ENCODE data around the gene SCLY. TPM values are rescaled to one million over a fixed set of nuclear protein-coding genes. Genes with fewer than 3 reads are reported as not detected.

Gene SCLY
- polyA plus RNA-seq, 2 donors, result 6.3 to 6.6 TPM

- Histone ChIP-seq H3K9me3 (ENCODE audit: control insufficient read depth in 2 of 2, insufficient read depth in 1 of 2, low read depth in 1 of 2, low read length in 1 of 2) (no peaks in the 10 kb centered on the region), H3K27me3 (ENCODE audit: control insufficient read depth in 1 of 2, insufficient read depth in 2 of 2, low read length in 2 of 2) (peaks cover 0 to 2% of the 10 kb centered on the region in 2 donors), H3K4me1 (ENCODE audit: control insufficient read depth in 2 of 2, insufficient read depth in 2 of 2, low read length in 1 of 2) (peaks cover 0 to 5% of the 10 kb centered on the region in 2 donors), H3K4me3 (ENCODE audit: low read depth in 1 of 2, low read length in 2 of 2) (no peak overlapping the region), H3K36me3 (ENCODE audit: control insufficient read depth in 2 of 2, insufficient read depth in 2 of 2, low read length in 1 of 2) (no peaks in the 10 kb centered on the region), H3K27ac (ENCODE audit: low read depth in 2 of 2, low read length in 1 of 2) (no peak overlapping the region)
- 88 to 92% methylated on average over 20 to 21 of the region's 21 CpGs for WGBS, 2 donors
Measured at GRCh38 chr2:238104691-238105371, 44.0 kb downstream of the SCLY start.

- 84 to 87% methylated on average over 25 to 28 of the region's 28 CpGs for WGBS, 2 donors
- Histone ChIP-seq H3K4me3 (ENCODE audit: low read depth in 1 of 2, low read length in 2 of 2) (no peak overlapping the region), H3K27me3 (ENCODE audit: control insufficient read depth in 1 of 2, insufficient read depth in 2 of 2, low read length in 2 of 2) (peaks cover 0 to 2% of the 10 kb centered on the region in 2 donors), H3K36me3 (ENCODE audit: control insufficient read depth in 2 of 2, insufficient read depth in 2 of 2, low read length in 1 of 2) (no peaks in the 10 kb centered on the region), H3K4me1 (ENCODE audit: control insufficient read depth in 2 of 2, insufficient read depth in 2 of 2, low read length in 1 of 2) (peaks cover 0 to 5% of the 10 kb centered on the region in 2 donors), H3K27ac (ENCODE audit: low read depth in 2 of 2, low read length in 1 of 2) (no peak overlapping the region), H3K9me3 (ENCODE audit: control insufficient read depth in 2 of 2, insufficient read depth in 1 of 2, low read depth in 1 of 2, low read length in 1 of 2) (no peaks in the 10 kb centered on the region)
Measured at GRCh38 chr2:238105506-238106338, 44.9 kb downstream of the SCLY start.

- Histone ChIP-seq H3K4me3 (ENCODE audit: low read depth in 1 of 2, low read length in 2 of 2) (no peak overlapping the region), H3K27me3 (ENCODE audit: control insufficient read depth in 1 of 2, insufficient read depth in 2 of 2, low read length in 2 of 2) (peaks cover 0 to 2% of the 10 kb centered on the region in 2 donors), H3K4me1 (ENCODE audit: control insufficient read depth in 2 of 2, insufficient read depth in 2 of 2, low read length in 1 of 2) (peaks cover 0 to 5% of the 10 kb centered on the region in 2 donors), H3K9me3 (ENCODE audit: control insufficient read depth in 2 of 2, insufficient read depth in 1 of 2, low read depth in 1 of 2, low read length in 1 of 2) (no peaks in the 10 kb centered on the region), H3K36me3 (ENCODE audit: control insufficient read depth in 2 of 2, insufficient read depth in 2 of 2, low read length in 1 of 2) (no peaks in the 10 kb centered on the region), H3K27ac (ENCODE audit: low read depth in 2 of 2, low read length in 1 of 2) (no peak overlapping the region)
- WGBS, 2 donors, result 74 to 77% methylated on average over 12 to 13 of the region's 13 CpGs
Measured at GRCh38 chr2:238106339-238106697, 45.5 kb downstream of the SCLY start.

GRCh38 chr2:238106698-238107524 is 46.1 kb downstream of the SCLY start:
- Histone ChIP-seq H3K27me3 (ENCODE audit: control insufficient read depth in 1 of 2, insufficient read depth in 2 of 2, low read length in 2 of 2) (peaks cover 0 to 2% of the 10 kb centered on the region in 2 donors), H3K4me1 (ENCODE audit: control insufficient read depth in 2 of 2, insufficient read depth in 2 of 2, low read length in 1 of 2) (peaks cover 0 to 5% of the 10 kb centered on the region in 2 donors), H3K36me3 (ENCODE audit: control insufficient read depth in 2 of 2, insufficient read depth in 2 of 2, low read length in 1 of 2) (no peaks in the 10 kb centered on the region), H3K4me3 (ENCODE audit: low read depth in 1 of 2, low read length in 2 of 2) (no peak overlapping the region), H3K9me3 (ENCODE audit: control insufficient read depth in 2 of 2, insufficient read depth in 1 of 2, low read depth in 1 of 2, low read length in 1 of 2) (no peaks in the 10 kb centered on the region), H3K27ac (ENCODE audit: low read depth in 2 of 2, low read length in 1 of 2) (no peak overlapping the region)
- WGBS, 2 donors, result 75 to 77% methylated on average over 27 to 28 of the region's 28 CpGs

GRCh38 chr2:238107525-238108422 is 47.0 kb downstream of the SCLY start:
- 78 to 84% methylated on average over 28 of the region's 28 CpGs for WGBS, 2 donors
- peaks cover 0 to 2% of the 10 kb centered on the region in 2 donors for H3K27me3 ChIP-seq (ENCODE audit: control insufficient read depth in 1 of 2, insufficient read depth in 2 of 2, low read length in 2 of 2)
- peaks cover 0 to 5% of the 10 kb centered on the region in 2 donors for H3K4me1 ChIP-seq (ENCODE audit: control insufficient read depth in 2 of 2, insufficient read depth in 2 of 2, low read length in 1 of 2)
- H3K27ac ChIP-seq (ENCODE audit: low read depth in 2 of 2, low read length in 1 of 2), result no peak overlapping the region
- H3K4me3 ChIP-seq (ENCODE audit: low read depth in 1 of 2, low read length in 2 of 2), result peak overlapping the region in 1 of 2 donors; percentile 28
- no peaks in the 10 kb centered on the region for H3K36me3 ChIP-seq (ENCODE audit: control insufficient read depth in 2 of 2, insufficient read depth in 2 of 2, low read length in 1 of 2)
- H3K9me3 ChIP-seq (ENCODE audit: control insufficient read depth in 2 of 2, insufficient read depth in 1 of 2, low read depth in 1 of 2, low read length in 1 of 2), result no peaks in the 10 kb centered on the region

DNA sequence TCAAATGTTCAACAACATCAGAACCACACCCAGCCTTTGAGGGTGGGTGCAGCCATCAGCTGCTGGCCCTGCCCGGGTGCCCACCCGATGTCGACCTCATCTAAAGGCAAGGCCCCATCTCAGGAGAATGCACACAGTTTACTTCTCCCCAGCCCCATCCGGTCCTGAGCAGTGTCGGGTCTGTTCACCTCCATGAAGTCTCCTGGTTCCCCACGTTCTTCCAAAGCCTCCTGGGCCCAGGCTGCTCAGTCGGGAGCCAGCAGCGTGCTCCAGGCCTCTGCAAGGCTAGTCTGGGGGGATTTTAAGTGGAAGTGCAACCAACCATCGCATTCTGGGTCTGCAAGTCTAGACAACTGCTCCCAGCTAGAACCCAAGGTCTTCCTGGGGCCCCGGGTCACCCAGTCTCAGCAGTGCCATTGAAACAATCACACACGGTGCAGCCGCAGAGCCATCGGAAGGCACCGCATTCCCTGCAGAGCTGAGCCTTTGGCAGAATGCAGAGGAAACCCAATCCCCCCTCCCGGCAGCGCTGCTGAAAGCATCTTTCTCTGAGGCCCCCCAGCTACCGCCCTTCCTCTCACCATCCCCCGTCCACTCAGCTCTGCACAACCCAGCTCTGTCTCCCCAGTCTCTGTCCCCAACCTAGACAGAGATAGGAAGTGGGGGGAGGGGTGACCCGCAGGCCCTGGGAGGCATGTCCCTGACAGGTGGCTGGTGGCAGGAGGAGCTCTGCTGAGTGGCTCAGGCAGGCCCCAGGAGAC is 47.8 kb downstream of the SCLY start:
- 52 to 56% methylated on average over 19 of the region's 19 CpGs for WGBS, 2 donors
- H3K4me1 ChIP-seq (ENCODE audit: control insufficient read depth in 2 of 2, insufficient read depth in 2 of 2, low read length in 1 of 2), result peaks cover 0 to 5% of the 10 kb centered on the region in 2 donors
- H3K36me3 ChIP-seq (ENCODE audit: control insufficient read depth in 2 of 2, insufficient read depth in 2 of 2, low read length in 1 of 2), result no peaks in the 10 kb centered on the region
- H3K27me3 ChIP-seq (ENCODE audit: control insufficient read depth in 1 of 2, insufficient read depth in 2 of 2, low read length in 2 of 2), result peaks cover 0 to 2% of the 10 kb centered on the region in 2 donors
- no peak overlapping the region for H3K4me3 ChIP-seq (ENCODE audit: low read depth in 1 of 2, low read length in 2 of 2)
- no peak overlapping the region for H3K27ac ChIP-seq (ENCODE audit: low read depth in 2 of 2, low read length in 1 of 2)
- H3K9me3 ChIP-seq (ENCODE audit: control insufficient read depth in 2 of 2, insufficient read depth in 1 of 2, low read depth in 1 of 2, low read length in 1 of 2), result peaks cover 0 to 1% of the 10 kb centered on the region in 2 donors

DNA sequence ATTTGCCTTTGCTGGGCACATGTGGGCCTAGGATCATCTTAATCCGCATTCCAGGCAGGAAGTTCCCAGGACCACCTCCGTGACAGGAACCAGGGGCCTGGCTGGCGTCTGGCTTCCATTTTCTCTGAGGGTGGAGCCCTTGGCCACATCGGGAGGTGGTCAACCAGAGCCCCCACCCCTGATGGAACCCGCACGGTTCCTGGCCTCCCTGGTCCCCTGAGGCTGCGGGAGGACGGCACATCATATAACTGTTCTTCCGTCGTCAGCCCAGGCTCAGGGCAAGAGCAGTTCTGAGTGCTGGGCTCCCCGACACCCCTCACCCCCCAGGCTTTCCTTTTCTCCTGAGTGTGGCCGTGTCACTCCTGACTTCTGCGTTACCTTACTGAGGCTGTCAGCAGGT is 52.8 kb downstream of the SCLY start:
- Histone ChIP-seq H3K36me3 (ENCODE audit: control insufficient read depth in 2 of 2, insufficient read depth in 2 of 2, low read length in 1 of 2) (no peaks in the 10 kb centered on the region), H3K27ac (ENCODE audit: low read depth in 2 of 2, low read length in 1 of 2) (no peak overlapping the region), H3K4me1 (ENCODE audit: control insufficient read depth in 2 of 2, insufficient read depth in 2 of 2, low read length in 1 of 2) (no peaks in the 10 kb centered on the region), H3K4me3 (ENCODE audit: low read depth in 1 of 2, low read length in 2 of 2) (no peak overlapping the region), H3K27me3 (ENCODE audit: control insufficient read depth in 1 of 2, insufficient read depth in 2 of 2, low read length in 2 of 2) (no peaks in the 10 kb centered on the region), H3K9me3 (ENCODE audit: control insufficient read depth in 2 of 2, insufficient read depth in 1 of 2, low read depth in 1 of 2, low read length in 1 of 2) (peaks cover 0 to 3% of the 10 kb centered on the region in 2 donors)
- WGBS, 2 donors, result 94% methylated on average over 13 of the region's 13 CpGs

- Histone ChIP-seq H3K27ac (ENCODE audit: low read depth in 2 of 2, low read length in 1 of 2) (no peak overlapping the region), H3K9me3 (ENCODE audit: control insufficient read depth in 2 of 2, insufficient read depth in 1 of 2, low read depth in 1 of 2, low read length in 1 of 2) (peaks cover 0 to 3% of the 10 kb centered on the region in 2 donors), H3K4me3 (ENCODE audit: low read depth in 1 of 2, low read length in 2 of 2) (no peak overlapping the region), H3K27me3 (ENCODE audit: control insufficient read depth in 1 of 2, insufficient read depth in 2 of 2, low read length in 2 of 2) (no peaks in the 10 kb centered on the region), H3K4me1 (ENCODE audit: control insufficient read depth in 2 of 2, insufficient read depth in 2 of 2, low read length in 1 of 2) (no peaks in the 10 kb centered on the region), H3K36me3 (ENCODE audit: control insufficient read depth in 2 of 2, insufficient read depth in 2 of 2, low read length in 1 of 2) (no peaks in the 10 kb centered on the region)
- 85 to 88% methylated on average over 16 of the region's 16 CpGs for WGBS, 2 donors
Measured at GRCh38 chr2:238114331-238114841, 53.6 kb downstream of the SCLY start.

All from esophagus (tissue), 2 donors.